HCEC 1CT (cell line): ENCODE measurements around the gene GHRH.

ENCODE experiments used
- DNase-seq: peaks from one replicate; pipeline ENCODE4 v3.0.0-alpha.2; 2017

Gene GHRH

GRCh38 chr20:37260923-37261322 lies 691 bp downstream of the GHRH start:
- DNase-seq: no peak

DNA sequence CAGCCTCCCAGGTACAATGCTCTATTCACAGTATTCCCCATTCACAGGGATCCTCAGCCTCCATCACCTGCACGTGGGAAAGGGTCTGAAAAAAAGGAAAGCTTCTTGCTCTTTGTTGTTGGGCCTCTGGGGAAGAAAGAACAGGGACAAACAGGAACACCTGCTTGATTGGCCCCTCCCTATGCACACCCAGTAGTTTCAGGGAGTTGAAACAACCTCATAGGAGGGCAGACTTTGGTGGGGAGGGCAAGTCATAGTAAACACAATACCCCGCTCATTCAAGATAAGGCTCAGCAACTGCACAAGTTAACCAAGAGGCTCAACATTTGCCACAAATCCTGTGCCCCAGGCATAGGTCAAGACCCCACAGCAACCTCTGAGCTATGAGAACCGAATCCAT lies 1.7 kb downstream of the GHRH start:
- DNase-seq: no peak

- DNase-seq: no peak
These were observed 2.6 kb downstream of the GHRH start for GRCh38 chr20:37259031-37259430.

DNA sequence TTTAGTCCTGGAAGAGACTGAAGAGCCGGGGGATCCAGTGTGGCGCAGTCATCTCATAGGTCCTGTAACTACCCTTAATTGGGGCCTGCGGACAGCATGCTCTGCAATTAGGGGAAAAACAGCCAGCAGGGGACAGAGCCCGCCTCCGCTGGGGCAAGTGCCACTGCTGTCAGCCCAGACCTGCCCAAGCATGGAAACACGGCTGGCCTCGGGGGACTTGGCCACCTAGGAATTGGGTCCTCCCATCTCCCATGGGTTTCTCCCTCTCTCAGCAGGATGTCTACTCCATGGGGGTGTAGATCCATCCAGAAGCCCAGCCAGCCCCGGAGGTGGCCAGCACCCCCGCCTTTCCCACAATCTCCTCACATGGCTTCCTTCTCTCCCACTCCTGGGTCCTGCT lies 3.6 kb downstream of the GHRH start:
- DNase-seq: no peak

GRCh38 chr20:37257530-37257929 lies 4.1 kb downstream of the GHRH start:
- DNase-seq: no peak

- no peak for DNase-seq
These were observed 5.3 kb downstream of the GHRH start for GRCh38 chr20:37256286-37256685.

DNA sequence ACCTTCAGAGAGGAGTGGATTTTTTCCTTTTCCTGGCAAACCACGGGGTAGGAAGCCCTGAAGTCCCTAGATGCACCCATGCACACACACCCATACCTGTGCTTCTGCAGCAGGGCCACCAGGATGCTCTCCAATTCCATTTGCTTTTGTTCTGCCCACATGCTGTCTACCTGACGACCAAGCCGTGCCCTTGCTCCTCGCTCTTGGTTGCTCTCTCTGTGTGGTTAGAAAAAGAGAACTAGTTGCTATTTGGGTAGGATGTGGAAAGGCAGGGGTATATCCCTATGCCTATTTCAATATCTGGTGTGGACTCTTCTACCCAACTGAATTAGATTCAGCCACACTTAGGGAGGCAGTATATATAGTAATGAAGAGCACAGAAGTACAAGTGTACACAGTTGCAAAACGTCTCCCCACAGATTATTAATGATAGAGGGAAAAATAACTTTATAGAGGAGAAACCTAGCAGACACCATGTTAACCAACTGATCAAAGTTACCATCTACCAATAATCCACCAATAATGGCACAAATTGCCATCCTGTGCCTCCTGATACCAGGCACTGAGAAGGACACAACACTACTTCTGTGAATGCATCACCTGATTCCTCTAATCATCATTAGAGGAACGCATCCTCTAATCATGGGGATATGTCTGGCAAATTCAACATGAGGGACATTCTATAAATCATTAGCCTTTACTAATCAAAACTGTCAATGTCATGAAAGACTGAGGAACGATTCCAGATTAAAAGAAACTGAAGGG lies 7.3 kb downstream of the GHRH start:
- DNase-seq: no peak

GRCh38 chr20:37253087-37253486 lies 8.5 kb downstream of the GHRH start:
- DNase-seq: no peak

- DNase-seq: no peak
These were observed 9.7 kb downstream of the GHRH start for GRCh38 chr20:37251825-37252477.

DNA sequence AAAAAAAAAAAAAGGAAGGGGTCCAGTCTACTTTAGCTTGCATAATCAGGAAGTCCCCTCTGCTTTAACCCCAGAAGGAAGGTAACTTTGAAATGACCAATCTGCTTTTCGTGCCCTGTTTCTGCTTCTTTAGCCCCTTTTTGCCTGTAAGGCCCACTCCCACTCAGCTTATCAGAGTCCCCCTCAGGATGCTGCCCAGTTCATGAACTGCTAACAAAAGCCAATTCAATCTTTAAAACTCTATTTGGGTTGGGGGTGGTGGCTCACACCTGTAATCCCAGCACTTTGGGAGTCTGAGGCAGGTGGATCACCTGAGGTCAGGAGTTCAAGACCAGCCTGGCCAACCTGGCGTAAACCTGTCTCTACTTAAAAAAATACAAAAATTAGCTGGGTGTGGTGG lies 12.3 kb downstream of the GHRH start:
- DNase-seq: no peak

GRCh38 chr20:37247547-37247946 lies 14.1 kb downstream of the GHRH start:
- no peak for DNase-seq

GRCh38 chr20:37246736-37247135 lies 14.9 kb downstream of the GHRH start:
- no peak for DNase-seq

DNA sequence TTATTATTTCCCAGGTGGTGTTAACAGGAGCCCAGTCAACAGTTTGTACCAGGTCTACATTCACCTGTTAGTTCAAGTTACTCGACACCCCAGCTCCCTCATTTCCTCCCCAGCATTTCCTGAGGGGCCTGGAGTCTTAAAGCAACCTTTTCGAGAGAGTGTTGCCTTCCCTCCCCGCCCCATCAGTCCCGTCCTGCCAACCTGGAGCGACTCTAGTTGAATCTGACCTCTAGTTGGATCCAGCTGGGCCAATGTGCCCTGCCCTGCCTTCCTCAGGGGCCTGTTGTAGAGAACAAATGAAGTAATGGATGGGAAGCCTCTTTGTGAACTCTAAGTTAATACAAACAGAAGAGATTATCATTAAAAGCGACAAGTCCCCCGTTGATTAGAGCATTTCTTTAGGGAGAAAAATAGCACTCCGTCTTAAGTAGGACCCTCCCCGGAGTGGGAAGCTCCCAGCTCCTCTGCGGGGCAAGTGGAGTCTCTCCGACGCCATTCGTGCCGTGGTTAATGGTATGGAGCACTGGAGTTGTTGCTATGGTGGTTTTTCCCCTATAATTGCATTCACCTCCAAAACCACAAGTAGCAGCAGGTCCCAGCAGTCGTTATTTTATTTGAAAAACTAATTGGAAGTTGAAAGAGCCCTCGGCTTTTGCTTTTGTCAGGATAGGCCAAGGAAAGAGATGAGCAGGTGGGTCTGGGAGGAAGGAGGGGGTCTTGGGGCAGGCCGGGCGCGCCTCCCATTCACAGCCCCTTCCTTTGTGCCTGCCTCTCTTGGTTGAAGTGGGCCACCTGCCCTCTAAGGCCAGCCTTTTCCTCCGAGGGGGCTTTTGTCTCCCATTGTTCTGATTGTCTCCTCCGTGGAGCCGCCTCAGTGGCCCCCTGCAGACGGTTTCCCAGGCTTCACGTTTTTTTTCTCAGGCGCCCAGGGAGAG lies 16.1 kb downstream of the GHRH start:
- no peak for DNase-seq

DNA sequence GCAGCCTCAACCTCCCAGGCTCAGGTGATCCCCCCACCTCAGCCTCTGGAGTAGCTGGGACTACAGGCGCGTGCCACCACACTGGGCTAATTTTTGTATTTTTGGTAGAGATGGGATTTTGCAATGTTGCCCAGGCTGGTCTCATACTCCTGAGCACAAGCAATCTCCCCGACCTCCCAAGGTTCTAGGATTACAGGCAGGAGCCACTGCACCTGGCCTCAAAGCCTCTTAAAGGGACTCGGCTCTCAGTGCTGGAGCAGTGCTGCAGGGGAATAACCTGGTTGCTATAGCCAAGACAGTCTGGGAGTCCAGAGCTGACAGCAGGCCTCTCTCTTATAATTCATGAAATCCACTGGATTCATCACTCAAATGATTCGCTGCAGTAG lies 17.0 kb downstream of the GHRH start:
- no peak for DNase-seq

DNA sequence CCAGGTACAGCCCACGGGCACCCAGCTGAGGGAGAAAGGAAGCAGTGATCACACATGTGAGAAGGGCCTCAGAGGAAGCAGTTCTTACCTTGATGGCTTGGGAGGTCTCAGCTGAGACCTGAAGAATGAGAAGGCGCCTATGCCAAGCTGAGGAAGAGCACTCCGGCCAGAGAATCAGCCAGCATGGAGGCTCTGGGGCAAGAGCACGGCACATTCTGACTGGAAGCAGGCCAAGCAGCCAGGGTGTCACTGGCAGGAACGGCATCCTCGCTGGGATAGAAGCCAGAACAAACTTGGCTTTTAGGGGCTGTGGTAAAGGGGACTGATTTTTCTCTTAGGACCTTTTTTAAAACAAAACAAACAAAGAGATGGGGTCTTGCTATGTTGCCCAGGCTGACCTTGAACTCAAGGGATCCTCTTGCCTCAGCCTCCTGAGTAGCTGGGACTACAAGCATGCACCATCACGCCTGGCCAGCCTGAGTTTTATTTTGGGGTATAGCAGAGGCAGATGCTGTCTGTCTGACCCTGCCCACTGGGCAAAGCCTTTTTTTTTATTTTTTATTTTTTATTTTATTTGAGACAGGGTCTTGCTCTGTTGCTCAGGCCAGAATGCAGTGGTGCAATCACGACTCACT lies 17.6 kb downstream of the GHRH start:
- no peak for DNase-seq

DNA sequence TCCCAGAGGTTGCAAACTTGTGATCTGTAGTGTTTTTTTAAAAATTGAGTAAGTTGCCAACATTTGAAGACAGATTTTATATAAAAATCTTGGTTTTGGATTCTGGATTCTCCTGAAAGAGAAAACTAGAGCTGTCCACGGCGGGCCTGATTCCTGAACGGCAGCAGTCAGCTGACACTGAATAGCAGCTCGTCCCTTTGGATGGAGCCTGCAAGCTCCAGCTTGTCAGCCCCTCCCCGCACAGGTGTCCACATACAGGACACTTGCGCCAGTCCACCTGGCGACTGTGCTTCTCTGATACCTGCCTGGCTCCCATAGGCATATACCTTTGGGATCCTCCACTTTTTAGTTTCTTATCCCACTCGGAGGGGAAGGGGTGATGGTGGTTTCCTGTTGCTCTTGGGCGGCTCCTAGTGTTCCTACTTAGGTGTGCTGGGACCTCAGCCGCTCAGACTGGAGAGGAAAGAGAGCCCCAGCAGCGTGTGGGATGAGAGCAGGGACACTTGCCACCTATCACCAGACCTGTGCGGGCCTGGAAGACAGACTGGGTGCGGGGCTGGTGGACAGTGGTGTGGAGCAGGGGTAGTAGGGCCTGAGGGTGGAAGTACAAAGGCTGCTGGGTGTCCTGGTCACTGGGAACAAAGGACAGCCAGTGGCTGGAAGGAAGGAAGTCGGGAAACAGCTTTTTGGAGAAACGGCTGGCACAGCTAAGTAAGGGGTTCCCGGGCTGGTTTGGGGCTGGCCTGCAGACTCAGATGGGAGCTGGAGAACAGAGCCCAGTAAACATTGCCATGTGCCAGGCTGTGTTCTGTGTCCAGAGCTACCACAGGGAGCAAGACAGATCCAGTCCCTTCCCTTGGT lies 18.3 kb downstream of the GHRH start:
- DNase-seq: no peak

- no peak for DNase-seq
These were observed 19.1 kb downstream of the GHRH start for GRCh38 chr20:37242503-37242902.

- DNase-seq: no peak
These were observed 21.1 kb downstream of the GHRH start for GRCh38 chr20:37240337-37241067.

DNA sequence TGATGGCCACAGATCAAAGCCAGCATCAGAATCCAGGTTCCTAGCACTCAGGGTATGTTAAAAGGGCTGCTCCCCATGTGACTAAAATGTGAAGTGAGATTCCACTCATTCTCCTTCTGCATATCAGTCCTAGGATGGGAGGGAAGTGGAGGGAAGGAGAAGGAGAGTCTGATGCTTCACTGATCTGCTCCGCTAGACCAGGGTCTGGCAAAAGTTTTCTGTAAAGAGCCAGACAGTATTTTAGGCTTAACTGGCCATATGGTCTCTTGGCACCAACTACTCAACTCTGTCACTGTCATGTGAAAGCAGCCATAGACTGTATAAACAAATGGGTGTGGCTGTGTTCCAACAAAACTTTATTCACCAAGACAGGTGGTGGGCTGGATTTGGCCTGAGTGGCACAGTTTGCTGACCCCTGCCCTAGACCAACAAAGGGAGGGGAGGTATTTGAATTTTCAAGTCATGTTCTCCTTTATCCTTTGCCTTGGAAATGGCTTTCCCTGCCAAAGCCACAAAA lies 22.6 kb downstream of the GHRH start:
- DNase-seq: no peak

GRCh38 chr20:37238426-37238825 lies 23.2 kb downstream of the GHRH start:
- no peak for DNase-seq

- DNase-seq: no peak
These were observed 24.0 kb downstream of the GHRH start for GRCh38 chr20:37237656-37238055.
